Trophoblast cell (in vitro differentiated cells and primary cell): ENCODE data around the gene GSG1L2.

Experiments used
- DNase-seq, 2 donors: peaks; one replicate each; pipeline ENCODE4 v3.0.0-alpha.2; 2016
- H2AFZ ChIP-seq: 2 replicates; pipeline ENCODE4 v1.6.1; 2013; ENCODE audit warnings: low read length, moderate library complexity, mild to moderate bottlenecking; ENCODE audit not compliant: insufficient read depth, poor library complexity
- H2AK5ac ChIP-seq: 2 replicates; pipeline ENCODE4 v1.6.1; 2013; ENCODE audit warnings: mild to moderate bottlenecking, low read length
- H2BK120ac ChIP-seq: 2 replicates; pipeline ENCODE4 v1.6.1; 2013; ENCODE audit warnings: low read length, mild to moderate bottlenecking, moderate library complexity; ENCODE audit not compliant: insufficient read depth, poor library complexity
- H2BK12ac ChIP-seq: 2 replicates; pipeline ENCODE4 v1.6.1; 2013; ENCODE audit warnings: mild to moderate bottlenecking, low read length, moderate library complexity
- H2BK5ac ChIP-seq: 2 replicates; pipeline ENCODE4 v1.6.1; 2013; ENCODE audit warnings: low read length, low read depth, moderate library complexity, mild to moderate bottlenecking; ENCODE audit not compliant: poor library complexity
- H3K14ac ChIP-seq: 2 replicates; pipeline ENCODE4 v1.6.1; 2013; ENCODE audit warnings: mild to moderate bottlenecking, low read length
- H3K18ac ChIP-seq: 2 replicates; pipeline ENCODE4 v1.6.1; 2013; ENCODE audit warnings: mild to moderate bottlenecking, low read length
- H3K23ac ChIP-seq: 2 replicates; pipeline ENCODE4 v1.6.1; 2013; ENCODE audit warnings: low read length
- H3K27ac ChIP-seq: 2 replicates; pipeline ENCODE4 v1.5.1; 2013; ENCODE audit warnings: low read depth, mild to moderate bottlenecking, inconsistent platforms, low read length, moderate library complexity
- H3K27me3 ChIP-seq: 2 replicates; pipeline ENCODE4 v1.6.1; 2013; ENCODE audit warnings: inconsistent platforms, mild to moderate bottlenecking, low read length, moderate library complexity; ENCODE audit not compliant: insufficient read depth
- H3K36me3 ChIP-seq, 2 experiments: 1 replicate in 1 of 2; 2 replicates in 1 of 2; pipeline ENCODE4 v1.6.1; 2013; ENCODE audit warnings: low read length in 2 of 2, mild to moderate bottlenecking in 2 of 2, moderate library complexity in 1 of 2; ENCODE audit not compliant: insufficient read depth in 2 of 2, control insufficient read depth in 1 of 2
- H3K4ac ChIP-seq: 2 replicates; pipeline ENCODE4 v1.6.1; 2013; ENCODE audit warnings: low read depth, mild to moderate bottlenecking, low read length, moderate library complexity
- H3K4me1 ChIP-seq, 2 experiments: 1 replicate in 1 of 2; 2 replicates in 1 of 2; pipeline ENCODE4 v1.6.1; 2013; ENCODE audit warnings: low read length in 2 of 2, mild to moderate bottlenecking in 2 of 2, moderate library complexity in 1 of 2; ENCODE audit not compliant: insufficient read depth in 2 of 2, control insufficient read depth in 1 of 2
- H3K4me2 ChIP-seq: 2 replicates; pipeline ENCODE4 v1.6.1; 2013; ENCODE audit warnings: inconsistent platforms, mild to moderate bottlenecking, low read length, moderate library complexity
- H3K4me3 ChIP-seq: 2 replicates; pipeline ENCODE4 v1.5.1; 2013; ENCODE audit warnings: mild to moderate bottlenecking, low read depth, low read length, inconsistent platforms
- H3K79me1 ChIP-seq: one replicate; pipeline ENCODE4 v1.6.1; 2013; ENCODE audit warnings: low read length
- H3K79me2 ChIP-seq: 2 replicates; pipeline ENCODE4 v1.6.1; 2013; ENCODE audit warnings: low read length, mild to moderate bottlenecking; ENCODE audit not compliant: control insufficient read depth, insufficient read depth, poor library complexity
- H3K9ac ChIP-seq: 2 replicates; pipeline ENCODE4 v1.6.1; 2013; ENCODE audit warnings: mild to moderate bottlenecking, low read length
- H3K9me3 ChIP-seq: 2 replicates; pipeline ENCODE4 v1.6.1; 2013; ENCODE audit warnings: low read depth, mild to moderate bottlenecking, control low read depth, inconsistent platforms, low read length; ENCODE audit not compliant: insufficient read depth
- H4K12ac ChIP-seq: 2 replicates; pipeline ENCODE4 v1.6.1; 2013; ENCODE audit warnings: low read depth, mild to moderate bottlenecking, low read length, moderate library complexity
- H4K8ac ChIP-seq: 2 replicates; pipeline ENCODE4 v1.6.1; 2013; ENCODE audit warnings: low read depth, mild to moderate bottlenecking, low read length, moderate library complexity
- H4K91ac ChIP-seq: one replicate; pipeline ENCODE4 v1.6.1; 2013; ENCODE audit warnings: low read depth, mild to moderate bottlenecking, low read length, moderate library complexity
- whole genome bisulfite sequencing: extraction: QIAGEN DNeasy Blood & Tissue Kit; methylation state at CpG from one replicate; pipeline ENCODE4 v1.1.7; 2013; ENCODE audit warnings: missing lambda C conversion rate; ENCODE audit not compliant: insufficient read length, insufficient coverage; ENCODE audit errors: extremely low coverage; 5-methylcytosine and 5-hydroxymethylcytosine counted together

The GSG1L2 gene

GRCh38 chr17:9833922-9834321, 12.0 kb upstream of the GSG1L2 start:
- no peak overlapping the region for H2BK5ac ChIP-seq
- no peak overlapping the region for H3K4me2 ChIP-seq
- H4K12ac ChIP-seq, result no peak overlapping the region
- H3K9me3 ChIP-seq, result peaks cover 2% of the 10 kb centered on the region
- WGBS, result no CpG with 5 or more reads among the region's 4 CpGs
- H2AFZ ChIP-seq, result no peak overlapping the region
- H3K23ac ChIP-seq, result no peak overlapping the region
- H3K36me3 ChIP-seq, result no peaks in the 10 kb centered on the region
- H2BK120ac ChIP-seq, result no peak overlapping the region
- H3K79me2 ChIP-seq, result no peaks in the 10 kb centered on the region
- H3K4me3 ChIP-seq, result no peak overlapping the region
- no peak overlapping the region for H3K9ac ChIP-seq
- peaks cover 3% of the 10 kb centered on the region for H3K79me1 ChIP-seq
- H3K14ac ChIP-seq, result no peak overlapping the region
- DNase-seq, result no peak
- H3K27me3 ChIP-seq, result no peaks in the 10 kb centered on the region
- H4K8ac ChIP-seq, result no peak overlapping the region
- H2AK5ac ChIP-seq, result no peak overlapping the region
- peaks cover 2 to 3% of the 10 kb centered on the region in 2 experiments for H3K4me1 ChIP-seq
- H3K18ac ChIP-seq, result no peak overlapping the region
- H2BK12ac ChIP-seq, result no peak overlapping the region
- no peak overlapping the region for H3K27ac ChIP-seq
- H3K4ac ChIP-seq, result no peak overlapping the region
- no peak overlapping the region for H4K91ac ChIP-seq

GRCh38 chr17:9830711-9831110, 8.8 kb upstream of the GSG1L2 start:
- no peak overlapping the region for H2AFZ ChIP-seq
- H4K91ac ChIP-seq, result no peak overlapping the region
- no peaks in the 10 kb centered on the region for H3K79me2 ChIP-seq
- H3K79me1 ChIP-seq, result peaks cover 3% of the 10 kb centered on the region
- H3K27me3 ChIP-seq, result no peaks in the 10 kb centered on the region
- H2AK5ac ChIP-seq, result no peak overlapping the region
- no peak overlapping the region for H3K18ac ChIP-seq
- no peak overlapping the region for H2BK120ac ChIP-seq
- H3K14ac ChIP-seq, result no peak overlapping the region
- H3K4me2 ChIP-seq, result no peak overlapping the region
- no peak overlapping the region for H2BK5ac ChIP-seq
- WGBS, result no CpG with 5 or more reads among the region's 2 CpGs
- no peak overlapping the region for H3K27ac ChIP-seq
- no peak overlapping the region for H3K4me3 ChIP-seq
- no peak overlapping the region for H3K9ac ChIP-seq
- no peak overlapping the region for H4K8ac ChIP-seq
- H3K36me3 ChIP-seq, result no peaks in the 10 kb centered on the region
- no peak overlapping the region for H3K23ac ChIP-seq
- H3K4ac ChIP-seq, result no peak overlapping the region
- DNase-seq, result no peak
- H3K4me1 ChIP-seq, result peaks cover 0 to 10% of the 10 kb centered on the region in 2 experiments
- no peak overlapping the region for H4K12ac ChIP-seq
- H2BK12ac ChIP-seq, result no peak overlapping the region
- H3K9me3 ChIP-seq, result peaks cover 2% of the 10 kb centered on the region

DNA sequence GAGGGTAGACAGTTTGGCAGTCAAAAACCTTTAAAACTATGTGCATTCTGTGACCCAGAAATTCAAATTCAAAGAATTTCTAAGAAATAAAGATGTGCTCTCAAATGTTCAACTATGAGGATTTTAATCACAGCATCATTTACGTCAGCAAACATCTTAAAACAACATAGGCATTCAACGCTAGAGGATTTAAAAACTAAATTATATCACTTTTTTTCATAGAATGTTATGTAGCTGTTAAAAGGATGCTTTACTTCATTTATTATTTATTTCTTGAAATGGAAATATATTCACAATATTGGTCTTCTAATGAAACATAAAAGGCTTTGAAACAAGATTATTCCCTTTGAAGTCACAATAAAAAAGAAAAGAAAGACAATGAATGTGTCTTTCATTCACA, 7.5 kb upstream of the GSG1L2 start:
- Histone ChIP-seq H4K91ac (no peak overlapping the region), H3K9me3 (no peaks in the 10 kb centered on the region), H3K27ac (no peak overlapping the region), H3K23ac (no peak overlapping the region), H3K14ac (no peak overlapping the region), H2BK5ac (no peak overlapping the region), H3K4ac (no peak overlapping the region), H3K18ac (no peak overlapping the region), H2BK120ac (no peak overlapping the region), H3K4me1 (peaks cover 0 to 10% of the 10 kb centered on the region in 2 experiments), H3K36me3 (no peaks in the 10 kb centered on the region), H3K79me2 (no peaks in the 10 kb centered on the region), H4K8ac (no peak overlapping the region), H2AFZ (no peak overlapping the region), H3K79me1 (no peaks in the 10 kb centered on the region), H2AK5ac (no peak overlapping the region), H3K9ac (no peak overlapping the region), H3K4me2 (no peak overlapping the region), H4K12ac (no peak overlapping the region), H2BK12ac (no peak overlapping the region), H3K4me3 (no peak overlapping the region), H3K27me3 (no peaks in the 10 kb centered on the region)
- DNase-seq, result no peak
- WGBS, result no CpG with 5 or more reads among the region's 2 CpGs

GRCh38 chr17:9828296-9829295, 6.7 kb upstream of the GSG1L2 start:
- no peak overlapping the region for H3K14ac ChIP-seq
- H3K23ac ChIP-seq, result no peak overlapping the region
- H4K8ac ChIP-seq, result no peak overlapping the region
- DNase-seq, result no peak
- H3K4ac ChIP-seq, result no peak overlapping the region
- no peaks in the 10 kb centered on the region for H3K79me1 ChIP-seq
- peaks cover 0 to 10% of the 10 kb centered on the region in 2 experiments for H3K4me1 ChIP-seq
- H3K27ac ChIP-seq, result no peak overlapping the region
- no peaks in the 10 kb centered on the region for H3K79me2 ChIP-seq
- no peaks in the 10 kb centered on the region for H3K27me3 ChIP-seq
- no peak overlapping the region for H4K12ac ChIP-seq
- no peak overlapping the region for H3K4me3 ChIP-seq
- no peak overlapping the region for H4K91ac ChIP-seq
- no peak overlapping the region for H2AFZ ChIP-seq
- H3K4me2 ChIP-seq, result peak overlapping the region; percentile 24
- no peak overlapping the region for H3K18ac ChIP-seq
- no peak overlapping the region for H2BK5ac ChIP-seq
- H3K36me3 ChIP-seq, result no peaks in the 10 kb centered on the region
- WGBS, result no CpG with 5 or more reads among the region's 13 CpGs
- no peak overlapping the region for H2AK5ac ChIP-seq
- no peak overlapping the region for H3K9ac ChIP-seq
- no peak overlapping the region for H2BK12ac ChIP-seq
- H2BK120ac ChIP-seq, result no peak overlapping the region
- H3K9me3 ChIP-seq, result no peaks in the 10 kb centered on the region
